ENCODE results near the gene BCL2L11. TPM values are rescaled to one million over a fixed set of nuclear protein-coding genes. Genes with fewer than 3 reads are reported as not detected.

The BCL2L11 gene
- total RNA-seq, 1 donor from 2014 or later, result 19.3 TPM

- no peaks in the 10 kb centered on the region for H3K9me3 ChIP-seq (ENCODE audit: insufficient read depth, low read depth, low read length)
- H3K79me2 ChIP-seq (ENCODE audit: insufficient read depth, low read length), result no peaks in the 10 kb centered on the region
- H3K27ac ChIP-seq (ENCODE audit: low read depth, low read length), result no peak overlapping the region
- TF ChIP-seq EZH2 (IDR thresholded peaks at IDR 0.05; ENCODE audit: insufficient read depth, low read length), result no peak
- no peak for TF ChIP-seq CTCF (IDR thresholded peaks at IDR 0.05; ENCODE audit: insufficient read depth, low read depth, low read length)
- H3K4me1 ChIP-seq (ENCODE audit: insufficient read depth, low read length), result no peaks in the 10 kb centered on the region
- H4K20me1 ChIP-seq (ENCODE audit: insufficient read depth, low read length), result no peaks in the 10 kb centered on the region
- no peak for DNase-seq (ENCODE audit: low read depth)
- H3K27me3 ChIP-seq (ENCODE audit: insufficient read depth, low read length), result peaks cover 10% of the 10 kb centered on the region
- H3K9ac ChIP-seq (ENCODE audit: low read length), result no peak overlapping the region
- no peak for FAIRE-seq
- Mint-ChIP-seq H3K9me3 (ENCODE audit: unreplicated experiment) (peaks cover 2% of the 10 kb centered on the region), H3K27ac (ENCODE audit: unreplicated experiment) (no peak overlapping the region), H3K36me3 (ENCODE audit: low read depth, unreplicated experiment) (no peaks in the 10 kb centered on the region), H3K4me3 (ENCODE audit: unreplicated experiment) (no peak overlapping the region), H3K27me3 (ENCODE audit: low read depth, unreplicated experiment) (no peaks in the 10 kb centered on the region), H3K4me1 (ENCODE audit: low read depth, unreplicated experiment) (peaks cover 15% of the 10 kb centered on the region)
- no peak overlapping the region for H3K4me3 ChIP-seq (ENCODE audit: insufficient read depth, low read depth, low read length)
- H3K36me3 ChIP-seq (ENCODE audit: insufficient read depth, low read length), result no peaks in the 10 kb centered on the region
- H3K4me2 ChIP-seq (ENCODE audit: low read length), result no peak overlapping the region
- H2AFZ ChIP-seq (ENCODE audit: low read depth, low read length), result no peak overlapping the region
Measured at GRCh38 chr2:111102216-111102615, 18.5 kb upstream of the BCL2L11 start.

- FAIRE-seq, result no peak
- Histone ChIP-seq H4K20me1 (ENCODE audit: insufficient read depth, low read length) (no peaks in the 10 kb centered on the region), H3K27ac (ENCODE audit: low read depth, low read length) (no peak overlapping the region), H3K4me1 (ENCODE audit: insufficient read depth, low read length) (no peaks in the 10 kb centered on the region), H3K36me3 (ENCODE audit: insufficient read depth, low read length) (no peaks in the 10 kb centered on the region), H3K27me3 (ENCODE audit: insufficient read depth, low read length) (peaks cover 4% of the 10 kb centered on the region), H3K9me3 (ENCODE audit: insufficient read depth, low read depth, low read length) (no peaks in the 10 kb centered on the region), H2AFZ (ENCODE audit: low read depth, low read length) (no peak overlapping the region), H3K9ac (ENCODE audit: low read length) (no peak overlapping the region), H3K79me2 (ENCODE audit: insufficient read depth, low read length) (no peaks in the 10 kb centered on the region), H3K4me3 (ENCODE audit: insufficient read depth, low read depth, low read length) (no peak overlapping the region), H3K4me2 (ENCODE audit: low read length) (no peak overlapping the region)
- Mint-ChIP-seq H3K36me3 (ENCODE audit: low read depth, unreplicated experiment) (no peaks in the 10 kb centered on the region), H3K9me3 (ENCODE audit: unreplicated experiment) (no peaks in the 10 kb centered on the region), H3K27ac (ENCODE audit: unreplicated experiment) (no peak overlapping the region), H3K4me3 (ENCODE audit: unreplicated experiment) (no peak overlapping the region), H3K27me3 (ENCODE audit: low read depth, unreplicated experiment) (no peaks in the 10 kb centered on the region), H3K4me1 (ENCODE audit: low read depth, unreplicated experiment) (peaks cover 6% of the 10 kb centered on the region)
- TF ChIP-seq CTCF (IDR thresholded peaks at IDR 0.05; ENCODE audit: insufficient read depth, low read depth, low read length) (no peak), EZH2 (IDR thresholded peaks at IDR 0.05; ENCODE audit: insufficient read depth, low read length) (no peak)
- no peak for DNase-seq (ENCODE audit: low read depth)
Measured at GRCh38 chr2:111105926-111106325, 14.8 kb upstream of the BCL2L11 start.

GRCh38 chr2:111106706-111107105 lies 14.0 kb upstream of the BCL2L11 start:
- DNase-seq (ENCODE audit: low read depth) (no peak), FAIRE-seq (no peak)
- Histone ChIP-seq H4K20me1 (ENCODE audit: insufficient read depth, low read length) (no peaks in the 10 kb centered on the region), H2AFZ (ENCODE audit: low read depth, low read length) (no peak overlapping the region), H3K27ac (ENCODE audit: low read depth, low read length) (no peak overlapping the region), H3K9ac (ENCODE audit: low read length) (no peak overlapping the region), H3K27me3 (ENCODE audit: insufficient read depth, low read length) (peaks cover 4% of the 10 kb centered on the region), H3K4me3 (ENCODE audit: insufficient read depth, low read depth, low read length) (no peak overlapping the region), H3K4me1 (ENCODE audit: insufficient read depth, low read length) (no peaks in the 10 kb centered on the region), H3K79me2 (ENCODE audit: insufficient read depth, low read length) (no peaks in the 10 kb centered on the region), H3K9me3 (ENCODE audit: insufficient read depth, low read depth, low read length) (no peaks in the 10 kb centered on the region), H3K4me2 (ENCODE audit: low read length) (no peak overlapping the region), H3K36me3 (ENCODE audit: insufficient read depth, low read length) (no peaks in the 10 kb centered on the region)
- peaks cover 5% of the 10 kb centered on the region for H3K4me1 Mint-ChIP-seq (ENCODE audit: low read depth, unreplicated experiment)
- no peaks in the 10 kb centered on the region for H3K9me3 Mint-ChIP-seq (ENCODE audit: unreplicated experiment)
- no peak overlapping the region for H3K4me3 Mint-ChIP-seq (ENCODE audit: unreplicated experiment)
- H3K27ac Mint-ChIP-seq (ENCODE audit: unreplicated experiment), result no peak overlapping the region
- no peaks in the 10 kb centered on the region for H3K36me3 Mint-ChIP-seq (ENCODE audit: low read depth, unreplicated experiment)
- TF ChIP-seq EZH2 (IDR thresholded peaks at IDR 0.05; ENCODE audit: insufficient read depth, low read length), result no peak
- TF ChIP-seq CTCF (IDR thresholded peaks at IDR 0.05; ENCODE audit: insufficient read depth, low read depth, low read length), result no peak
- no peaks in the 10 kb centered on the region for H3K27me3 Mint-ChIP-seq (ENCODE audit: low read depth, unreplicated experiment)

All from astrocyte (in vitro differentiated cells and primary cell).